A549 (cell line): ENCODE results near the gene TNN.

Experiments
- HDAC2 ChIP-seq: fragments of 200-600 bp; sonication (generic); IDR thresholded peaks from 2 replicates; pipeline ENCODE4 v1.6.1; 2016
- POLR2A ChIP-seq: IDR thresholded peaks from 2 replicates; pipeline ENCODE4 v1.6.1; 2012; ENCODE audit warnings: mild to moderate bottlenecking, low read length
- POLR2AphosphoS2 ChIP-seq: conservative IDR thresholded peaks from 2 replicates; pipeline ENCODE4 v1.6.1; 2012; ENCODE audit warnings: low read length, improper control_type of control experiment, inconsistent platforms
- SMC3 ChIP-seq: fragments of >200 bp; sonication (Bioruptor Twin); formaldehyde crosslinking; IDR thresholded peaks from 3 replicates; pipeline ENCODE4 v1.6.1; 2018; ENCODE audit warnings: inconsistent platforms
- TF ChIP-seq, protein P1 (sequence below): fragments of >200 bp; sonication (Bioruptor Twin); formaldehyde crosslinking; IDR thresholded peaks from 3 replicates; pipeline ENCODE4 v1.5.1; 2016
- TF ChIP-seq, protein P2 (sequence below): fragments of 450-650 bp; IDR thresholded peaks from 2 replicates; pipeline ENCODE4 v1.6.1; 2014; ENCODE audit warnings: antibody characterized with exemption

DNA sequence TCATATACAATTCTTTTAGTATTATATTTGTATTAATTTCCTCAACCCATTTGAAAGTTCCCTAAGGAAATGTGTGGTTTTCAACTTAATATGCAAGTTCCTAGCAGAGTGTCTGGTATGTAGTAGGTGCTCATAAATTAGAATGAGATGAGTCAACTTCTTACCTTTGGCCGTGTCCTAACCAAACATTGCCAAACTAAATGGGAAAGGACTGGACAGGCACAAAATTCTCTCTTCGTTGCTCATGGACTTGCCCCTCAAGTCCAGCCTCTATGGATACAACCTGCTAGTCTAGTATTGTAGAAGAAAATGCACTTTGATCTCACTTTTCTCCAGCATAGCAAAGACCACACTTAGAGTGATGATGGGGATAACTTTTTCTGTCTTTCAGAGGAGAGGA is 32.9 kb upstream of the TNN start:
- TF ChIP-seq POLR2A (no peak), POLR2AphosphoS2 (no peak), SMC3 (no peak), HDAC2 (no peak)
- TF ChIP-seq, protein P1, sequence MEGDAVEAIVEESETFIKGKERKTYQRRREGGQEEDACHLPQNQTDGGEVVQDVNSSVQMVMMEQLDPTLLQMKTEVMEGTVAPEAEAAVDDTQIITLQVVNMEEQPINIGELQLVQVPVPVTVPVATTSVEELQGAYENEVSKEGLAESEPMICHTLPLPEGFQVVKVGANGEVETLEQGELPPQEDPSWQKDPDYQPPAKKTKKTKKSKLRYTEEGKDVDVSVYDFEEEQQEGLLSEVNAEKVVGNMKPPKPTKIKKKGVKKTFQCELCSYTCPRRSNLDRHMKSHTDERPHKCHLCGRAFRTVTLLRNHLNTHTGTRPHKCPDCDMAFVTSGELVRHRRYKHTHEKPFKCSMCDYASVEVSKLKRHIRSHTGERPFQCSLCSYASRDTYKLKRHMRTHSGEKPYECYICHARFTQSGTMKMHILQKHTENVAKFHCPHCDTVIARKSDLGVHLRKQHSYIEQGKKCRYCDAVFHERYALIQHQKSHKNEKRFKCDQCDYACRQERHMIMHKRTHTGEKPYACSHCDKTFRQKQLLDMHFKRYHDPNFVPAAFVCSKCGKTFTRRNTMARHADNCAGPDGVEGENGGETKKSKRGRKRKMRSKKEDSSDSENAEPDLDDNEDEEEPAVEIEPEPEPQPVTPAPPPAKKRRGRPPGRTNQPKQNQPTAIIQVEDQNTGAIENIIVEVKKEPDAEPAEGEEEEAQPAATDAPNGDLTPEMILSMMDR, result no peak
- TF ChIP-seq, protein P2, sequence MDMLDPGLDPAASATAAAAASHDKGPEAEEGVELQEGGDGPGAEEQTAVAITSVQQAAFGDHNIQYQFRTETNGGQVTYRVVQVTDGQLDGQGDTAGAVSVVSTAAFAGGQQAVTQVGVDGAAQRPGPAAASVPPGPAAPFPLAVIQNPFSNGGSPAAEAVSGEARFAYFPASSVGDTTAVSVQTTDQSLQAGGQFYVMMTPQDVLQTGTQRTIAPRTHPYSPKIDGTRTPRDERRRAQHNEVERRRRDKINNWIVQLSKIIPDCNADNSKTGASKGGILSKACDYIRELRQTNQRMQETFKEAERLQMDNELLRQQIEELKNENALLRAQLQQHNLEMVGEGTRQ, result no peak
